Colonic mucosa (tissue), 4 donors: ENCODE measurements around the gene IQCC. TPM values are rescaled to one million over a fixed set of nuclear protein-coding genes. Genes with fewer than 3 reads are reported as not detected.

Experiments
- DNase-seq: peaks from one replicate; pipeline ENCODE4 v3.0.0-alpha.2; 2020
- H3K27ac ChIP-seq: fragments of 200-600 bp; one replicate; pipeline ENCODE4 v1.8.0; 2021
- H3K27me3 ChIP-seq: fragments of 200-600 bp; one replicate; pipeline ENCODE4 v1.8.0; 2021
- H3K36me3 ChIP-seq: fragments of 200-600 bp; one replicate; pipeline ENCODE4 v1.8.0; 2021
- H3K4me1 ChIP-seq: fragments of 200-600 bp; one replicate; pipeline ENCODE4 v1.8.0; 2021; ENCODE audit warnings: mild to moderate bottlenecking
- H3K4me3 ChIP-seq: fragments of 200-600 bp; one replicate; pipeline ENCODE4 v1.8.0; 2021
- H3K9ac ChIP-seq, 2 donors: one replicate each; pipeline ENCODE4 v1.7.0; 2013; ENCODE audit warnings: control low read depth in 2 of 2, low read depth in 2 of 2, low read length in 2 of 2
- H3K9me3 ChIP-seq: fragments of 200-600 bp; one replicate; pipeline ENCODE4 v1.8.0; 2021
- intact Hi-C: fragments of 100-400 bp; cut with DNase I; formaldehyde crosslinking; loops from one replicate; pipeline ENCODE4 v1.14.1; 2022
- total RNA-seq, 2 donors: library from RNA; stranded (reverse); fragmentation: NEBNext Ultra II Directional in 1 of 2; extraction: Animal tissue kit (Norgen Biotek cat#: 25700) in 1 of 2; gene quantifications; one replicate each; pipeline ENCODE4 v1.2.1, GENCODE V29; 2021
- TF ChIP-seq, protein P1 (sequence below): fragments of 200-600 bp; IDR thresholded peaks from one replicate; pipeline ENCODE4 v1.8.0; 2022; ENCODE audit warnings: antibody characterized with exemption, mild to moderate bottlenecking
- donor health status: healthy.
- donor health status: DM: no; HTN: no; CAD: no.
- donor health status: DM: no; HTN: no; CAD: no.

Gene IQCC
- total RNA-seq, 2 donors from 2014 or later: 1.8 to 4.3 TPM

DNA sequence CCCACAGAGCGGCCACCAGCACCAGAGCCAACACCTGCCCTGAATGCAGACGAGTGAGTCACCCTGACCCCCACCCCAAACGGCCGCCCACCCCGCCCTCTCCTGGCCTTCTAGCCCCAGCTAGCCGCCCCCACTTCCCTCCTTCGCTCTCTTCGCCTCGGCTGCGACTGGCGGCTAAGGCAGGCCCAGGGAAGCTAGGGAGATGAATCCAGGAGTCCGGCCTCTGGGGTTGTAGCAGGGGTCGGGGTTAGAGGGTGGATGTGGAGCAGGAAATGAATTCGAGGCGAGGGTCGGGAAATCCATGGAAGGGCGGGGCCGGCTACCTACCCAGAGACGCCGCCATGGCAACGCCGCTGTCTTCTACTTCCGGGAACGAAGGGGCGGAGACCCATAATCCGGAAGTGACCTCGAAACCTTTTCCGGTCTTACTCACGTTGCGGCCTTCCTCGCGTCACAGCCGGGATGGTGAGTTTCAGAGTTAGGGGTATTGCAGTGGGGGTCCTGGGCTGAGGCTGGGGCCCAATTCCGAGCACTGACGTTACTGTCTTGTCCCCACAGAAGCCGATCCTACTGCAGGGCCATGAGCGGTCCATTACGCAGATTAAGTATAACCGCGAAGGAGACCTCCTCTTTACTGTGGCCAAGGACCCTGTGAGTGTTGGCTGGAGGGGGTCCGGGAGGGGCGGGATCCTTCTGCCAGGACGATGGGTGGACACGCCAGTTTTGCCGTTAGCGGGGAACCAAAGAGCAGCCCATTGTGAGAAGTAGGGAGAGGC, 16.7 kb downstream of the IQCC start, which contains the start of the genes EIF3I and TMEM234:
Gene EIF3I, plus strand, starts transcription at position 428 of the 776 bp plus-strand sequence. Its CDS starts 35 bp downstream, at position 463.
Gene TMEM234, minus strand, starts transcription at position 374 of the 776 bp plus-strand sequence. Its CDS starts 31 bp downstream, at position 343.
- peak within 1 kb of the TSS; percentile 68 for H3K27ac ChIP-seq
- peak within 1 kb of the TSS; percentile 83 to 98 for H3K9ac ChIP-seq
- DNase-seq: peak; percentile 95
- intact Hi-C loops: no loop called here
- no peaks in the 10 kb centered on the region for H3K27me3 ChIP-seq
- TF ChIP-seq, protein P1, sequence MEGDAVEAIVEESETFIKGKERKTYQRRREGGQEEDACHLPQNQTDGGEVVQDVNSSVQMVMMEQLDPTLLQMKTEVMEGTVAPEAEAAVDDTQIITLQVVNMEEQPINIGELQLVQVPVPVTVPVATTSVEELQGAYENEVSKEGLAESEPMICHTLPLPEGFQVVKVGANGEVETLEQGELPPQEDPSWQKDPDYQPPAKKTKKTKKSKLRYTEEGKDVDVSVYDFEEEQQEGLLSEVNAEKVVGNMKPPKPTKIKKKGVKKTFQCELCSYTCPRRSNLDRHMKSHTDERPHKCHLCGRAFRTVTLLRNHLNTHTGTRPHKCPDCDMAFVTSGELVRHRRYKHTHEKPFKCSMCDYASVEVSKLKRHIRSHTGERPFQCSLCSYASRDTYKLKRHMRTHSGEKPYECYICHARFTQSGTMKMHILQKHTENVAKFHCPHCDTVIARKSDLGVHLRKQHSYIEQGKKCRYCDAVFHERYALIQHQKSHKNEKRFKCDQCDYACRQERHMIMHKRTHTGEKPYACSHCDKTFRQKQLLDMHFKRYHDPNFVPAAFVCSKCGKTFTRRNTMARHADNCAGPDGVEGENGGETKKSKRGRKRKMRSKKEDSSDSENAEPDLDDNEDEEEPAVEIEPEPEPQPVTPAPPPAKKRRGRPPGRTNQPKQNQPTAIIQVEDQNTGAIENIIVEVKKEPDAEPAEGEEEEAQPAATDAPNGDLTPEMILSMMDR: no peak
- H3K36me3 ChIP-seq: peaks cover under 1% of the 10 kb centered on the region
- H3K9me3 ChIP-seq: no peaks in the 10 kb centered on the region
- peak within 1 kb of the TSS; percentile 65 for H3K4me3 ChIP-seq
- peaks cover 12% of the 10 kb centered on the region for H3K4me1 ChIP-seq

DNA sequence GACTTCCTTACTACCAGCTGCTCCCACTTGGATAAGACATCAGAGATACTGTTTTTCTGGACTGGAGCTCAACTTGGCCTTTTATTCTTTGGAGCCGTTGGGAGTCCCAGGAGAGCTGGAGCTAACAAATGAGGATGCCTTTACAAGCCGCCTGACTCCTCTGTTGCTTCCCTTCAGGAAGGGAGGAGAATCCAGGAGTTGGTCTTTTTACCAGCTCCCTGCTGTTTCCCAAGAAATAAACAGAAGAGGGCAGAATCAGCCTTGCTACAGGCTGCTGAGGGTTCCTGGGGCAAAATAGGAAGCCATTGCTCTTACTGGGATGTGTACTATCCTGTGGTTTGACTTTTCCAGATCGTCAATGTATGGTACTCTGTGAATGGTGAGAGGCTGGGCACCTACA, 18.2 kb downstream of the IQCC start:
- no peaks in the 10 kb centered on the region for H3K9me3 ChIP-seq
- DNase-seq: no peak
- no peak overlapping the region for H3K27ac ChIP-seq
- H3K4me1 ChIP-seq: peaks cover 12% of the 10 kb centered on the region
- H3K9ac ChIP-seq: no peak overlapping the region
- TF ChIP-seq, protein P1: no peak
- H3K27me3 ChIP-seq: no peaks in the 10 kb centered on the region
- peaks cover 13% of the 10 kb centered on the region for H3K36me3 ChIP-seq
- intact Hi-C loops: no loop called here
- no peak overlapping the region for H3K4me3 ChIP-seq

DNA sequence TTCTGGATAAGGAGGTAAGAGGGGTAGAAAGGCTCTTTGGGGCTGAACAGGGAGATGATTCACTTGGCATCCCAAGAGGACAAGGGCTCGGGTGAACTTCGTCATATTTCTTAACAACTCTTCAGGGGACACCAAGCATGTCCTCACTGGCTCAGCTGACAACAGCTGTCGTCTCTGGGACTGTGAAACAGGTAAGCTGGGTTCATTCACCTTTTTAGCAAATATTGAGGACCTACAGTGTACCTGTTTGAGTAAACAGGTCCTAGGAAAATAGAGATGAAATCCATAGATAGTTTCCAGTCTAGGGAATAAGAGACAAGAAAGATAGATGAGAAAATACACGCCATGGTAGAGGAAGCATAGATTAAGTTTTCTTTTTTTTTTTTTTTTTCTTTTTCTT, 18.8 kb downstream of the IQCC start:
- H3K9me3 ChIP-seq: no peaks in the 10 kb centered on the region
- DNase-seq: no peak
- intact Hi-C loops: no loop called here
- peaks cover 13% of the 10 kb centered on the region for H3K36me3 ChIP-seq
- no peak overlapping the region for H3K27ac ChIP-seq
- H3K9ac ChIP-seq: no peak overlapping the region
- H3K4me1 ChIP-seq: peaks cover 12% of the 10 kb centered on the region
- TF ChIP-seq, protein P1: no peak
- H3K4me3 ChIP-seq: no peak overlapping the region
- no peaks in the 10 kb centered on the region for H3K27me3 ChIP-seq

DNA sequence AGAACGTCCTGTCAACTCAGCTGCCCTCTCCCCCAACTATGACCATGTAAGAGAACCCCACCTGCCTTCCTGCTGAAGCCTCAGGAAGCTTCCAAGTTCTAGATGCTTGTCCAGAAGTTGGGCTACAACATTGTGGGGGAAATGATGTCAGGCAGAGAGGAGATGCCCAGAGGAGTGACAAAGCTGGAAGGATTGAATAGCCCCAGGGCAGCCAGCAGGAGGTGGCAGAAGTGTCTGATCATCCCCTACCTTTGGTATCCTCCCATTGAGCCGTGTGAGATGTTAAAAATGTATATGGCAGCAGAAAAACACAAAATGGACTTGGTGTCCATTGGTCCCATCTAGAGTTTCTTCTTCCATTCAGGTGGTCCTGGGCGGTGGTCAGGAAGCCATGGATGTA, 23.3 kb downstream of the IQCC start:
- Histone ChIP-seq H3K4me3 (no peak overlapping the region), H3K27ac (no peak overlapping the region), H3K27me3 (no peaks in the 10 kb centered on the region), H3K9me3 (no peaks in the 10 kb centered on the region), H3K4me1 (no peaks in the 10 kb centered on the region), H3K9ac (no peak overlapping the region), H3K36me3 (peaks cover 13% of the 10 kb centered on the region)
- intact Hi-C loops: no loop called here
- TF ChIP-seq, protein P1: no peak
- DNase-seq: no peak

DNA sequence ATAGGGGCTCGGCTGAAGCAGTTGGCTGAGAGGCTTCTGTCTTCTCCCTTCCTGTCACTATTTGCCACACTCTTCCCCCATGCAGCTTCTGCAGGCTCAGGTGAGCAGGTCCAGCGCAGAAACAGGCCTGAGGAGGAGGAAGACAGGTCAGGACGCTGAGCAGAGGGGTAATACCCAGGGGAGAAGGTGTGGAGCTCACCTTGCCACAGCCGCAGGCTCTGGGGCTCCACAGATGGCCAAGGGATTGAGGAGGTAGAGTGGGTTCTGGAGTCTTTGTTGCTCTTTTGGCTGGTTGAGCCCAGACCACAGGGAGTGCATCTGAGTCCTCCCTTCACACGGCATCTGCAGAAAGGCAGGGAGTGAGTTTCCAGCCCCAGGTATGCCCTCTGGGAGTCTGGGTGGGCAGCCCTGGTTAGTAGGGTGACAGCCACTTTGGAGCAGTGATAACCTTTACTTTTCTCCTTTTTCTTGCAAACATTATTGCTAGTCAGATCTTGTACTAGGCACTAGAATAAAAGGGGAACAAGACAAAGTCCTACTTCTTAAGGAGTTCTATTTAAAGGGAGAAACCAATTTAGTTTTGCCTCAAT, 26.5 kb downstream of the IQCC start:
- intact Hi-C loops: no loop called here
- DNase-seq: no peak
- Histone ChIP-seq H3K27me3 (no peaks in the 10 kb centered on the region), H3K4me3 (no peak overlapping the region), H3K4me1 (no peaks in the 10 kb centered on the region), H3K9ac (no peak overlapping the region), H3K36me3 (peaks cover 13% of the 10 kb centered on the region), H3K9me3 (no peaks in the 10 kb centered on the region), H3K27ac (no peak overlapping the region)
- TF ChIP-seq, protein P1: no peak
